WI38 (cell line): Measurements from ENCODE around the gene BTG1.

Experiments used
- H3K4me3 ChIP-seq: 2 replicates; pipeline ENCODE4 v1.5.1; 2011; ENCODE audit warnings: low read depth, mild to moderate bottlenecking, control low read depth, low read length
- CTCF ChIP-seq: IDR thresholded peaks from 2 replicates; pipeline ENCODE4 v1.5.1; 2012; ENCODE audit warnings: low read depth, mild to moderate bottlenecking, control low read depth, low read length

BTG1 gene

GRCh38 chr12:92186038-92186470 is 40.4 kb upstream of the BTG1 start:
- no peak for TF ChIP-seq CTCF
- no peak overlapping the region for H3K4me3 ChIP-seq

- no peak overlapping the region for H3K4me3 ChIP-seq
- TF ChIP-seq CTCF: no peak
These were observed 39.4 kb upstream of the BTG1 start for GRCh38 chr12:92185052-92185451.

- no peak overlapping the region for H3K4me3 ChIP-seq
- no peak for TF ChIP-seq CTCF
These were observed 37.9 kb upstream of the BTG1 start for GRCh38 chr12:92183575-92183974.

GRCh38 chr12:92178340-92178739 is 32.7 kb upstream of the BTG1 start:
- H3K4me3 ChIP-seq: no peak overlapping the region
- no peak for TF ChIP-seq CTCF

- TF ChIP-seq CTCF: no peak
- H3K4me3 ChIP-seq: no peak overlapping the region
These were observed 31.0 kb upstream of the BTG1 start for GRCh38 chr12:92176646-92177045.

- no peak overlapping the region for H3K4me3 ChIP-seq
- TF ChIP-seq CTCF: no peak
These were observed 30.3 kb upstream of the BTG1 start for GRCh38 chr12:92175961-92176360.

GRCh38 chr12:92170050-92170449 is 24.4 kb upstream of the BTG1 start:
- TF ChIP-seq CTCF: no peak
- no peak overlapping the region for H3K4me3 ChIP-seq

GRCh38 chr12:92167075-92167474 is 21.4 kb upstream of the BTG1 start:
- no peak for TF ChIP-seq CTCF
- no peak overlapping the region for H3K4me3 ChIP-seq
